CD14-positive monocyte (primary cell): ENCODE data around the gene TMEM132E. TPM values are rescaled to one million over a fixed set of nuclear protein-coding genes. Genes with fewer than 3 reads are reported as not detected.

Experiments used
- DNase-seq, 3 donors: peaks; one replicate each; pipeline ENCODE4 v3.0.0-alpha.2; 2011 to 2022
- H2AFZ ChIP-seq: 2 replicates; pipeline ENCODE4 v1.6.0; 2012; ENCODE audit warnings: mild to moderate bottlenecking, low read depth, low read length, inconsistent platforms; ENCODE audit not compliant: insufficient read depth, poor library complexity, severe bottlenecking
- H3K27ac ChIP-seq, 2 donors: 1 replicate in 1 of 2; 2 replicates in 1 of 2; pipeline ENCODE4 v1.5.1; 2012 to 2013; ENCODE audit warnings: low read length in 2 of 2, control low read depth in 1 of 2, inconsistent platforms in 1 of 2, low read depth in 1 of 2, mild to moderate bottlenecking in 1 of 2
- H3K27me3 ChIP-seq, 2 donors: one replicate each; pipeline versions ENCODE4 v1.6.0 to v1.6.1; 2011 to 2013; ENCODE audit warnings: low read length in 2 of 2; ENCODE audit not compliant: control insufficient read depth in 2 of 2, insufficient read depth in 2 of 2
- H3K36me3 ChIP-seq, 2 donors: replicated peaks in 1 of 2; 1 replicate in 1 of 2; 2 replicates in 1 of 2; pipeline versions ENCODE4 v1.5.1 to v1.6.1; 2012 to 2013; ENCODE audit warnings: low read length in 2 of 2, control low read depth in 1 of 2, inconsistent platforms in 1 of 2, mild to moderate bottlenecking in 1 of 2; ENCODE audit not compliant: insufficient read depth in 2 of 2, control insufficient read depth in 1 of 2
- H3K4me1 ChIP-seq, 2 donors: 1 replicate in 1 of 2; 2 replicates in 1 of 2; pipeline versions ENCODE4 v1.5.1 to v1.6.1; 2012 to 2013; ENCODE audit warnings: low read length in 2 of 2, control low read depth in 1 of 2, inconsistent platforms in 1 of 2, mild to moderate bottlenecking in 1 of 2, moderate library complexity in 1 of 2; ENCODE audit not compliant: insufficient read depth in 2 of 2, control insufficient read depth in 1 of 2
- H3K4me2 ChIP-seq: replicated peaks from 2 replicates; pipeline ENCODE3; 2012; ENCODE audit warnings: low read length, moderate library complexity, mild to moderate bottlenecking; ENCODE audit not compliant: poor library complexity, severe bottlenecking; ENCODE audit errors: extremely low read depth
- H3K4me3 ChIP-seq, 3 experiments: fragments of 200-600 bp in 1 of 3; sonication (generic) in 1 of 3; replicated peaks in 1 of 3; 1 replicate in 2 of 3; 2 replicates in 1 of 3; pipeline ENCODE4 v1.5.1; 2011 to 2013; ENCODE audit warnings: low read length in 3 of 3, mild to moderate bottlenecking in 3 of 3, control low read depth in 2 of 3, low read depth in 2 of 3, inconsistent platforms in 1 of 3, moderate library complexity in 1 of 3
- H3K79me2 ChIP-seq: 2 replicates; pipeline ENCODE4 v1.6.0; 2012; ENCODE audit warnings: mild to moderate bottlenecking, control low read depth, inconsistent platforms, low read length, moderate library complexity; ENCODE audit not compliant: insufficient read depth
- H3K9ac ChIP-seq: 2 replicates; pipeline ENCODE4 v1.6.0; 2017; ENCODE audit warnings: low read length, mild to moderate bottlenecking; ENCODE audit not compliant: insufficient read depth, poor library complexity, severe bottlenecking
- H3K9me3 ChIP-seq, 2 donors: replicated peaks in 1 of 2; 1 replicate in 1 of 2; 2 replicates in 1 of 2; pipeline versions ENCODE4 v1.5.1 to v1.6.1; 2012 to 2013; ENCODE audit warnings: low read length in 2 of 2, control low read depth in 1 of 2; ENCODE audit not compliant: control insufficient read depth in 1 of 2, insufficient read depth in 1 of 2
- H4K20me1 ChIP-seq: 2 replicates; pipeline ENCODE4 v1.6.0; 2012; ENCODE audit warnings: mild to moderate bottlenecking, low read length, control low read depth, moderate library complexity; ENCODE audit not compliant: insufficient read depth
- H3K27ac Mint-ChIP-seq, 7 donors: one replicate each; pipeline ENCODE4 v1.8.0; 2020; ENCODE audit warnings: mild to moderate bottlenecking in 7 of 7, mixed read lengths in 7 of 7, moderate library complexity in 6 of 7, inconsistent platforms in 2 of 7
- H3K27me3 Mint-ChIP-seq, 3 donors: one replicate each; pipeline ENCODE4 v1.8.0; 2021 to 2022; ENCODE audit warnings: low read depth in 3 of 3, mild to moderate bottlenecking in 3 of 3, mixed read lengths in 3 of 3, moderate library complexity in 3 of 3, inconsistent platforms in 1 of 3
- H3K36me3 Mint-ChIP-seq, 2 donors: one replicate each; pipeline ENCODE4 v1.8.0; 2020; ENCODE audit warnings: mixed read lengths in 2 of 2, inconsistent platforms in 1 of 2, mild to moderate bottlenecking in 1 of 2
- H3K4me1 Mint-ChIP-seq: one replicate; pipeline ENCODE4 v1.8.0; 2020; ENCODE audit warnings: mild to moderate bottlenecking, mixed read lengths
- H3K4me3 Mint-ChIP-seq, 2 donors: one replicate each; pipeline ENCODE4 v1.8.0; 2020; ENCODE audit warnings: mild to moderate bottlenecking in 2 of 2, mixed read lengths in 2 of 2, moderate library complexity in 1 of 2
- H3K9me3 Mint-ChIP-seq, 7 donors: one replicate each; pipeline ENCODE4 v1.8.0; 2020 to 2022; ENCODE audit warnings: mixed read lengths in 7 of 7, mild to moderate bottlenecking in 6 of 7, moderate library complexity in 6 of 7, inconsistent platforms in 2 of 7
- WGBS: methylation state at CpG from one replicate; pipeline ENCODE4 v1.1.5; 2013; ENCODE audit warnings: missing lambda C conversion rate; ENCODE audit not compliant: insufficient coverage; 5-methylcytosine and 5-hydroxymethylcytosine counted together
- intact Hi-C, 2 donors: fragments of 100-400 bp; cut with micrococcal nuclease; formaldehyde crosslinking; loops; one replicate each; pipeline versions ENCODE4 v1.15.0 to v1.15.1; 2023
- polyA plus RNA-seq, 3 donors: library from polyadenylated mRNA; depleted of rRNA in 1 of 3; unstranded in 2 of 3; stranded (reverse) in 1 of 3; fragments of 300-500 nt in 2 of 3; fragments of >200 nt in 1 of 3; fragmentation: Illumina TruSeq in 2 of 3; gene quantifications; 1 replicate in 2 of 3; 2 replicates in 1 of 3; pipeline ENCODE4 v1.2.3, GENCODE V29; 2012 to 2021
- TF ChIP-seq, protein P1 (sequence below): fragments of 200-600 bp; IDR thresholded peaks from one replicate; pipeline ENCODE4 v1.8.0; 2022; ENCODE audit warnings: antibody characterized with exemption, mild to moderate bottlenecking

TMEM132E gene
- polyA plus RNA-seq, 3 donors = not detected

DNA sequence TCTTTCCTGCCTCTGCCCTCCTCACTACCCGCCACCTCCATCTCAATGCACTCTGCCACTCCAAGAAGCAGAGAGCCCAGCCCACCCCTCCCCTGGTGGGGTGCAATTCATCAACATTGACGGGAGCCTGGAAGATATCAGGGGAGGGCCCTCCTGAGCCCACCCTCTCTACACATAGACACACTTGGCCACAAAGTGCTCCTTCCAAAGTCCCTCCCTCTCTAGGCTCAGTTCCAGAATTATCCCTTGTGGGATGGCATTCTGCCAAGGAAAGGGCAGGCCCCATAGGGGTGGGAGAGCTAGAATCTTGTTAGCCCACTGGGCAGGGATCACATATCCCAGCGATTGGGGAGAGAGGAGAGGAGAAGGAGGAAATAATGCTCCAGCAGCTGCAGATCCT lies 66.2 kb downstream of the TMEM132E start:
- no peak overlapping the region for H3K4me2 ChIP-seq
- Mint-ChIP-seq H3K27ac (no peak overlapping the region), H3K4me3 (no peak overlapping the region), H3K9me3 (no peaks in the 10 kb centered on the region), H3K27me3 (peaks cover 8 to 21% (median 13%) of the 10 kb centered on the region in 3 donors), H3K36me3 (no peaks in the 10 kb centered on the region), H3K4me1 (no peaks in the 10 kb centered on the region)
- no peak for DNase-seq
- WGBS = no CpG with 5 or more reads among the region's 3 CpGs
- no peaks in the 10 kb centered on the region for H3K4me1 ChIP-seq
- H3K4me3 ChIP-seq = no peak overlapping the region
- no peaks in the 10 kb centered on the region for H3K79me2 ChIP-seq
- intact Hi-C loops = no loop called here
- H3K27ac ChIP-seq = no peak overlapping the region
- TF ChIP-seq, protein P1, sequence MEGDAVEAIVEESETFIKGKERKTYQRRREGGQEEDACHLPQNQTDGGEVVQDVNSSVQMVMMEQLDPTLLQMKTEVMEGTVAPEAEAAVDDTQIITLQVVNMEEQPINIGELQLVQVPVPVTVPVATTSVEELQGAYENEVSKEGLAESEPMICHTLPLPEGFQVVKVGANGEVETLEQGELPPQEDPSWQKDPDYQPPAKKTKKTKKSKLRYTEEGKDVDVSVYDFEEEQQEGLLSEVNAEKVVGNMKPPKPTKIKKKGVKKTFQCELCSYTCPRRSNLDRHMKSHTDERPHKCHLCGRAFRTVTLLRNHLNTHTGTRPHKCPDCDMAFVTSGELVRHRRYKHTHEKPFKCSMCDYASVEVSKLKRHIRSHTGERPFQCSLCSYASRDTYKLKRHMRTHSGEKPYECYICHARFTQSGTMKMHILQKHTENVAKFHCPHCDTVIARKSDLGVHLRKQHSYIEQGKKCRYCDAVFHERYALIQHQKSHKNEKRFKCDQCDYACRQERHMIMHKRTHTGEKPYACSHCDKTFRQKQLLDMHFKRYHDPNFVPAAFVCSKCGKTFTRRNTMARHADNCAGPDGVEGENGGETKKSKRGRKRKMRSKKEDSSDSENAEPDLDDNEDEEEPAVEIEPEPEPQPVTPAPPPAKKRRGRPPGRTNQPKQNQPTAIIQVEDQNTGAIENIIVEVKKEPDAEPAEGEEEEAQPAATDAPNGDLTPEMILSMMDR = no peak
- H3K36me3 ChIP-seq = no peaks in the 10 kb centered on the region
- H2AFZ ChIP-seq = no peak overlapping the region
- H3K9me3 ChIP-seq = no peaks in the 10 kb centered on the region
- peaks cover 0 to 2% of the 10 kb centered on the region in 2 donors for H3K27me3 ChIP-seq
- H3K9ac ChIP-seq = no peak overlapping the region
- H4K20me1 ChIP-seq = no peaks in the 10 kb centered on the region

DNA sequence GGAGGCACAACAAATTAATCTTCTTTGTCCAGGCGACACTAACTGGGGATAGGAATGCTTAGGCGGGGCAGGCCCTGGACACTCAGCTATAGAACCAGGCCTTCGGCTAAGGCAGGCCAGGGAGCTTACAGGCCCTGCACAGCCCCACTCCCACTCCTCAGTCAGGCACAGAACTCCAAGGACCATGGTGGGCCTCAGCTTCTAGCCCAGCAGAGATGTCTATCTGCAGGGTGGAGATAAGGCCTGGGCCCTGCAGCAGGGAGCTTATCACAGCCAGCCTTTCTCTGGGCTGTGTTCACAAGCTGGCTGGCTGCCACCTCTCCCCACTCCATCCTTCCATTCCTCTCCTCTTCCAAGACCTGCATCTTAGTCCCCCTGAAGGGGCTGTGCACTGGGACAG lies 68.1 kb downstream of the TMEM132E start:
- H3K4me1 Mint-ChIP-seq = no peaks in the 10 kb centered on the region
- no peak overlapping the region for H3K4me3 ChIP-seq
- TF ChIP-seq, protein P1 = no peak
- H3K9me3 ChIP-seq = no peaks in the 10 kb centered on the region
- peaks cover 0 to 4% of the 10 kb centered on the region in 2 donors for H3K27me3 ChIP-seq
- no peaks in the 10 kb centered on the region for H3K4me1 ChIP-seq
- peaks cover 10 to 21% (median 16%) of the 10 kb centered on the region in 3 donors for H3K27me3 Mint-ChIP-seq
- H4K20me1 ChIP-seq = no peaks in the 10 kb centered on the region
- no peak overlapping the region for H3K9ac ChIP-seq
- H3K27ac Mint-ChIP-seq = no peak overlapping the region
- no peaks in the 10 kb centered on the region for H3K36me3 ChIP-seq
- no CpG with 5 or more reads among the region's 3 CpGs for WGBS
- no peak overlapping the region for H2AFZ ChIP-seq
- DNase-seq = no peak
- H3K9me3 Mint-ChIP-seq = no peaks in the 10 kb centered on the region
- no peaks in the 10 kb centered on the region for H3K79me2 ChIP-seq
- H3K4me3 Mint-ChIP-seq = no peak overlapping the region
- no peak overlapping the region for H3K4me2 ChIP-seq
- no peaks in the 10 kb centered on the region for H3K36me3 Mint-ChIP-seq
- intact Hi-C loops = no loop called here
- H3K27ac ChIP-seq = no peak overlapping the region
